NCI-H2227 (cell line): ENCODE measurements around the gene RBPJ.

Source experiments
- DNase-seq: peaks from one replicate; lab custom pipeline; 2025; ENCODE audit not compliant: unreplicated experiment; lab: John Stamatoyannopoulos, UW

The RBPJ gene

DNA sequence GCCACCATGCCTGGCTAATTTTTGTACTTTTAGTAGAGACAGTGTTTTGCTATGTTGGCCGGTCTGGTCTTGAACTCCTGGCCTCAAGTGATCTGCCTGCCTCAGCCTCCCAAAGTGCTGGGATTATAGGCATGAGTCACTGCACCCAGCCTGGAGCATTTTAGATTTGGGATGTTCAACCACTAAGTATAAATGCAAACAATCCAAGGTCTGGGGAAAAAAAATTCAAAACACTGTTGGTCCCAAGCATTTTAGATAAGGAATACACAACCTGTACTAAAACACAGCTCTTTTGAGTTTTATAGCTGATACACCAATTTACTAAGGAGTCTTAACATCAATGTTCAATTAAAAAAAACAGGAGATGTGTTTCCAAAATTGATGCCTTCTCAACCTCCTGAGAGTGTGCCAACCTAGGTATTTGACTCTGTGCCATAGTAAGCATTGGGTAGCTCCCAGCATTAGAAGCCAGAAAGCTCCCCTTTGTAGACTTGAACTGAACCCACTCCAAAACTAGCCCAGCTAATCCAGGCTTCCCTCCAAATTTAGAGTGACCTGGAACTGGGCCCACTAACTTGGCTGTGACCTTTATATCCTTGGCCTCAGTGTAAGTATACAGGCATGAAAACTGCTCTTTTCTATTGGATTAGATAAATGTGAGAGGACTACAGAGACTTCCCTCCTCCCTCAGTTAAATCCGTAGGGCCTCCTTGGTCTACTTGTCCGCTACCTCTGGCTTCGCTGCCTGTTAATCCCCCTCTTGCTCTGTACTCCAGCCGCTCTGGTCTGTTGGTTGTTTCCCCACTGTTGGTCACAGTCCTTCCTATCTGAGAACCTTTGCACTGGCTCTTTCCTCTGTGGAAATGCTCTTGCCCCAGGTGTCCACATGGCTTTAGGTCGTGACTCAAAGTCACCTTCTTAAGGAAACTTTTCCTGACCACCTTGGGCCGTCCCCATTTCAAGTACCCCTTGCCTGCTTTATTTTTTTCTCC is 91.9 kb downstream of the RBPJ start:
- DNase-seq, result no peak

DNA sequence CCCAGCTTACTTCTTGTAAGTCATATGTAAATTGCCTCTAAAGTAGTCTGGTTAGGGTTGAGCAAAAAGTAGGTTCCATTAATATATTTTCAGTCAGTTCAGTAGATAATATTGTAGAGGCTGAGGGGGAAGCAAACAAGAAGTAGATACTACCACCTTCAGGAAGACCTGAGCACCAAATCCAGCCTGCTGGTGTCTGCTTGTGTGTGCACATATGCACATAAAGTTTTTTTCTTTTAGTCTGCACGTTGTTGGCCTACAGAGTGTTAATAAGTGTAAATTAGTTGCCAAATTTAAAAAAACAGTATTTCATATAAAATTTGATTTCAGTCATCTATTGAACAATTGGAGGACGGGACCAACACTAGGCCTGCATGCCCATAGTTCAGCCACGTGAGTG is 92.8 kb downstream of the RBPJ start:
- DNase-seq, result no peak

- no peak for DNase-seq
These were observed 97.3 kb downstream of the RBPJ start for GRCh38 chr4:26418107-26418506.

DNA sequence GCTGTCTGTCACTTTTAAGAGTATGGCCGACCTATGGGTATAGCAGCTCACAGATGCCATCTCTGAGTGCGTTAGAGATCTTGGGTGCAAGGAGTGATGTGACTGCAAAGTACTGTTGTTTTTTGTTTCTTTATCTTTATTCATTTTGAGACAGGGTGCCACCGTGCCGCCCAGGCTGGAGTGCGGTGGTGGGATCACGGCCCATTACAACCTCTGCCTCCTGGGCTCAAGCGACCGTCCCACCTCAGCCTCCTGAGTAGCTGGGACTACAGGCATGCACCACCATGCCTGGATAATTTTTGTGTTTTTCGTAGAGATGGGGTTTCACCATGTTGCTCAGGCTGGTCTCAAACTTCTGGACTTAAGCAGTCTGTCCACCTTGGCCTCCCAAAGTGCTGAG is 98.0 kb downstream of the RBPJ start:
- DNase-seq, result no peak

GRCh38 chr4:26420438-26420837 is 99.6 kb downstream of the RBPJ start:
- DNase-seq, result no peak

DNA sequence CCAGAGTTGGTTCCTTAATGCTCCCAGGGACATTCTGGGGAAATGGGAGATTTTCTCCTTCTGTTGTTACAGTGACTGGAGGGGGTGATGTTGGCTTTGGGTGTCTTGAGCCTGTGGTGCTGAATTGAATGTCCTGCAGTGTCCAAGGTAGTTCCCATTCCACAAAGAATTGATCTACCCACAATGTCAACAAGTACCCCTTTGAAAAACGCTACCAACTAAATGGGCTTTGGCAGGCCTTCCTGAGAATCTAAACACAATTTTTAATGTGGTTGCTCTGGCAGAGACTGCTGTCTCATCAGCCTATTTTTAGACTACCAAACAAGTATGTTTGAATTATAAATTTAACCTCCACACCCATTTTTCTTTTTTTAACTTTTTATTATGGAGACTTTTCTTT is 100.1 kb downstream of the RBPJ start:
- DNase-seq, result no peak

DNA sequence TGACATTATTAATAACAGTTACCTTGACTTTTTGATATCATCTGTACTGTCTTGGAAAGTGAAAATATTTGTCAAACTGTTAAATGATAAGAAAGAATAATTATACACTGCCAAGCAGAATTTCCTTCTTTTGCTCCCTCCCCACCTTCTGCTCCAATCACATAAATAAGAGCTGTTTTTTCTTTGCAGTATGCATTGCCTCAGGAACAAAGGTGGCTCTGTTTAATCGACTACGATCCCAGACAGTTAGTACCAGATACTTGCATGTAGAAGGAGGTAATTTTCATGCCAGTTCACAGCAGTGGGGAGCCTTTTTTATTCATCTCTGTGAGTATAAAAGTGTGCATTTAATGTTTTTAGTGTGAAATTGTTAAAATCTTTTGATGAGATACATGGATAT is 103.3 kb downstream of the RBPJ start:
- DNase-seq, result no peak

DNA sequence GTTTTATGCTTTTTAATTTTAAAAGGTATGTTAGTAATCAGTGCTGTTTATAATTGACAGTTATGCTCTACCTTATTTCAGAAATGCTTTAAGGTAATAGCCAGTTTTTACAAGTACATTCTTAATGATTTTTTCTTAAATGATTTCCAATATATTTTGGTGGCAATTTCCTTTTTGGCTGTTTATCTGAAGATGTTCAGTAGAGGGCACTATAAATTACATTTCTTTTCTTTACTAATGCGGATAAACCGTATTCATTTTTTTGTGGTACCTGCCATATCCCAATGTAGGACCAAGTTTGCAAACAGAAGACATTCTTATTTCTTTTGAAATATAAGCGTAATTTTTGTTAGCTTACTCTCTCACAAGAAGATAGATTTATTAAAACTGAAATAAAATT is 104.0 kb downstream of the RBPJ start:
- DNase-seq, result no peak

DNA sequence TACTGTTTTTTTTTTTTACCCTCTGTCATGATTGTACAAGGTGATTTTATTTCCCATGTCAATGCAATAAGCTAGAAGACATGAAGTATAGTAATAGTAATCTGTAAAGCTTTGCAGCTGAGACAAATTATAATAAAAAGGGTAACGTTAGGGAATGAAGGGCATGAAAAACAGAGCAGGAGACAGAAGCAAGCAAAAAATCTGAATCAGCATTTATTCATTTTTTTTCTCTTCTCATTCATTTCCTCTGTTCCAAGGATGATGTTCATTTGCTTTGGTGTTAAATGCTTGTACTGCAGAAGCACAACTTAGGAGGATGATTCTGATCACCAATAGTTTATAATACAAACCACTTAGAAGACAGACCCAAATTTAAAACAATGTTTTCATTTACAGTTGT is 105.1 kb downstream of the RBPJ start:
- no peak for DNase-seq

DNA sequence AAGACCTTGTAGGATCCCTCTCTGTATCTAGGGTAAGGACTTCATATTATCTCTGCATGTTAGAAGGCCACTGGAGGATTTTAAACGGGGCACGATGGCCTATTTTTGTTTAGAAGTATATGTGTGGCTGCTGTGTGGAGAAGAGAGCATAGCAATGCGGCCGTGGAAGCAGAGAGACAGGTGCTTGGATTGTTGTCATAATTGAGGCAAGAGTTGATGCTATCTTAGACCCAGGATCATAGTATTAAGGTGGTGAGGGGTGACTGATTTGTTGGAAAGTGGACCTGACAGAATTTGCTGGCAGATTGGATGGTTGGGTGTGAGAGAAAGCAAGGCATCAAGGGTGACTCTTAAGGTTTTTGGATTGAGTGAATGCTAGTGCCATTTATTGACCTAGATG is 106.1 kb downstream of the RBPJ start:
- no peak for DNase-seq

DNA sequence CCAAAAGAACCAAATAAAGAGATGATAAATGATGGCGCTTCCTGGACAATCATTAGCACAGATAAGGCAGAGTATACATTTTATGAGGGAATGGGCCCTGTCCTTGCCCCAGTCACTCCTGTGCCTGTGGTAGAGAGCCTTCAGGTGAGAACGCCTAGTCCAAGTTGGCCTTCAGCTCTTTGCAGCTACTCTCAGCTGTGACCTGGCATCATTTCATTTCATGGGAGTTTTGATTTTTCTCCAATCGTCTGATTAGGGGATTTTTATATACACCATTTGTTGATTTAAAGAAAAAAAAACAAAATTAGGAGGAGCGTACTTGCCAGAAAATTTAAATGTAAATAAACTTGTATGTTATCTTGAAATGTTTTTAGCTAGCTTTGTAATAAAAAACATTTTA is 109.1 kb downstream of the RBPJ start:
- DNase-seq, result no peak

DNA sequence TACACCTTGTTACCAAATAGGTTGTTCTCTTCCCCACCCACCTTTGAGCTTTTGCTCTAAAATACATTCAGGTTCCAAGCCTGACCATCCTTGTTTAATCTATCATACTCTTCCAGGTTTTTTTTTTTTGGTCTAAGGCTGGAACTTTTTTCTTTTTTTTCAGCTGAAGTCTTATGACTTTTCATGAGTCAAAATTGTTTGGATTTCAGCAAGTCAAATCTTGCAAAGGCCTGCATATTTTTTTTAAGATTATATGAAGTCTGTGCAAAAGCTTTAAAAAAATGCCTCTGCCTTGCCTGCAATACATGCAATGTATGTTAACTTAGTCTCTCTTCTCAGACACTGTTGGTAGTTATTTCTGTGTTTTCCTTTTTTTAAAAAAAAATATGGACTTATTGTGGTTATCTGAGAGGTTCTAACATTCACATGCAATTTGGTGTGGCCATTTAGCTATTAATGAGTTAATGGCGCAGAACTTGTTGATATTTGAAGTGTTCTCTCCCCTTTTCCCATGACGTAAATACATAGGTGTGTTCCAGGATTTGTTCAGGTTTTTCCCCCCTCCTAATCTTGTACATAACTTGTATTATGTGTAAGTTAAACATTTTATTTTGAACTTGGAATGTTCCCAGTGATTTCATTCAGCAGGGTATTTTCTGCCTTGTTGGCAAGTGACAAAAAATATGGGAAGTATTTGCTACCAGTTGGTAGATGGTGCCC is 110.8 kb downstream of the RBPJ start:
- no peak for DNase-seq

GRCh38 chr4:26432419-26432818 is 111.6 kb downstream of the RBPJ start:
- DNase-seq, result no peak

GRCh38 chr4:26433556-26433955 is 112.7 kb downstream of the RBPJ start:
- DNase-seq, result no peak

DNA sequence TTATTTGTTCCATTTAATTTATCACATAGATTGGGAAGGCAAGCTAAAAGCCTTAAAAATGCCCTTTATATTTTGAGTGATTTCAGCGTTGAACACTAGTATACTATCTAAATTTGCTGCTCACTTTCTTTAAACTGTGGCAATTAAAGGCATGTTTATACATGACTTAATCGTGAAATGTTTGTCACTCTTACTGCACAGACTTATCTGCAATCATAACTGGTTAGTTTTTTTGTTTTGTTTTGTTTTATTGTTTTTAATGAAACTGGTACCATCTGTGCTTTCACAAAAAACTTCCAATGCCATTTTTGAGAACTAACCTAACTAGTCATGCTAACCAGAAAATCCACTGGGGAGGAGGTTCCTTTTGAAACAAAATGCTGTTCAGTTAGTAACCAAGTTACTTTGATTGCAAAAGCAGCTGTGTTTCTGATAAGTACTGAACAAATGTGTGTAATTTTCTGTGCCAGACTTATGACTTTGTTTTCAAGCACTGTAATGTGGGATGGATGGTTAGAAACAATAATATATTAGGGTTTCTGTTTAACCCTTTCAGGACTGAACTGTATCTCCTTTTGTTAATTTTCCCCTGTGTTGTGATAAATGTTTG is 113.3 kb downstream of the RBPJ start:
- DNase-seq, result no peak

- no peak for DNase-seq
These were observed 120.3 kb downstream of the RBPJ start for GRCh38 chr4:26441102-26441501.

DNA sequence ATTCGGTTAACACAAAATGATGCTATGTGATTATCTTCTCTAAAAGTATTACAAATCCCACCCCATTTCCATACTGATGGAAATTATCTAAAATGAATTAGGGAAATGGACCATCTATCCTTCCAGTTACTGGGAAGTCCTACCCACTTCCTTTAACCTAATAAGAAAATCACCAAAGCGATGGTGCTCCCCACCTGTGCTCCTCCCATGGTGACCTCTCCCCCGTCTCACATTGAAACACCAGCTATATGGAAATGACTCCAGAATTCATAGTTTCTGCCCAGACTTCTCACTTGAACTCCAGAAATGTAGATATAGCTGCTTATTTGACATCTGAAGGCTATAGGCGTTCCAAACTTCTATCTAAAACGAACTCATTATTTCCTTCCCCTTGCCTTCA is 121.0 kb downstream of the RBPJ start:
- DNase-seq, result no peak

GRCh38 chr4:26447378-26447777 is 126.6 kb downstream of the RBPJ start:
- DNase-seq, result no peak

DNA sequence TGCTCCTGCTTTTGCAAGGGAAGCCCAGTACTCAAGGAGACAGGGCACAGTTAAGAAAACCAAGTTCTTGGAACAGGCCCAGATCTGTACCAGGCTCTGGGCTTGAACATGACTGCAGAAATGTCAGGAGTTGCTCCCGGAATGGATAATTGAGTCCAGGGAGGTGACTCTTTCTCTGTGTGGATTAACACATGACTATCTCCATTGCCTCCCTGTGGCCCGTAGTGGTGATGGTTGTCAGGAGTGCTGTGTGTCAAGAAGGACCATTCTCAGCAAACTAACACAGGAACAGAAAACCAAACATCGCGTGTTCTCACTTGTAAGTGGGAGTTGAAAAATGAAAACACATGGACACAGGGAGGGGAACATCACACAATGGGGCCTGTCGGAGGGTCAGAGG is 129.6 kb downstream of the RBPJ start:
- DNase-seq, result no peak

DNA sequence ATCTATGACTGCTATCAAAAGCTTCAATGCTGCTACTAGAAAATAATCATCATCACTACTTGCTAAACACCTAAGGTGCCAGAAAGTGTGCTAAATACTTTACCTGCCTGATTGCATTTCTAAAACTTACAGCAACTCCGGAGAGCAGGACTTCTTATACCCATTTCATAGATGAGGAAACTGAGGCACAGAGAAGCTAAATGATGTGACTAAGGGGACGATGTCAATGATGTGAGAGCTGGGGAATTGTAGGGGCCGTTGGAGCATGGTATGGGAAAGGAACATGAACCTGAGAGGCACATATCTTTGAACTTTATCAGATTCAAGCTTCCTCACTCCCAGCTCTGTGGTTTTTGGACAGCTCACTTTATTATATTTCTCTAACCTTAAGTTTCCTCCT is 130.8 kb downstream of the RBPJ start:
- no peak for DNase-seq

- no peak for DNase-seq
These were observed 132.0 kb downstream of the RBPJ start for GRCh38 chr4:26452565-26453531.
